ENCODE measurements around the gene PABPC3. TPM values are rescaled to one million over a fixed set of nuclear protein-coding genes. Genes with fewer than 3 reads are reported as not detected.

The PABPC3 gene
- total RNA-seq, 1 experiment from 2014 or later, result 0.72 TPM

DNA sequence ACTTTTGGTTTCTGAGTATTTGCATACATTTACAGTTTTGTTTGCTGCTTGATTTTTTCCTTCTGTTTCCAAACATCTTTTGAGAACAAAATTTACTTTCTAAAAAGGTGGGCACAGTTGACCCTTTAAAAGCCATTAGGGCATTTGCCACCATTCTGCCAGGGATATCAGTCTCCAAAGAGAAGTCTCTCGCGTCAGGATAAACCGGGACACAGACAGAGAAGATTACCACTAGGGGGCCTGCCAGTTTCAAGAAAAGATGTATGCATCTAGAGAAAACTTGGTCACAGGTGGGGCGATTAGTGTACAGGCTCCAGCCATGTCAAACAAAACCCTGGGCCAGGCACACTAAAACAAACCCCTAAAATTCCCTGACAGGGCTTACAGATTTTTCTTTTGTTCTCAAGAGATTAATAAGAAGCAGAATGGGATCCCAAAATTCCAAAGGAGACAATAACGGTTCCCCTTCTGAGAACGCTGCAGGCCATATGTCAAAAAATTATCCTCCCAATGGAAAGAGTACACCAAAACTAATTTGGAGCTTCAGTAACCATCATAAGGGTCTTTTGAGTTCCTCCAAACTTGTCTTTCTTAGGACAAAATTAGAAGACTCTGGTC, 10.7 kb upstream of the PABPC3 start:
- POLR2A ChIA-PET, result no interaction called here
- peak; percentile 66 for DNase-seq (ENCODE audit: unreplicated experiment)
- no peak overlapping the region for H3K27ac Mint-ChIP-seq (ENCODE audit: low read depth, unreplicated experiment)
- H3K4me1 Mint-ChIP-seq (ENCODE audit: insufficient read depth, unreplicated experiment), result no peaks in the 10 kb centered on the region
- BruUV-seq (replicated peaks), result no TSS peak
- H3K9me3 Mint-ChIP-seq (ENCODE audit: unreplicated experiment), result no peaks in the 10 kb centered on the region
- TF ChIP-seq, protein P1, sequence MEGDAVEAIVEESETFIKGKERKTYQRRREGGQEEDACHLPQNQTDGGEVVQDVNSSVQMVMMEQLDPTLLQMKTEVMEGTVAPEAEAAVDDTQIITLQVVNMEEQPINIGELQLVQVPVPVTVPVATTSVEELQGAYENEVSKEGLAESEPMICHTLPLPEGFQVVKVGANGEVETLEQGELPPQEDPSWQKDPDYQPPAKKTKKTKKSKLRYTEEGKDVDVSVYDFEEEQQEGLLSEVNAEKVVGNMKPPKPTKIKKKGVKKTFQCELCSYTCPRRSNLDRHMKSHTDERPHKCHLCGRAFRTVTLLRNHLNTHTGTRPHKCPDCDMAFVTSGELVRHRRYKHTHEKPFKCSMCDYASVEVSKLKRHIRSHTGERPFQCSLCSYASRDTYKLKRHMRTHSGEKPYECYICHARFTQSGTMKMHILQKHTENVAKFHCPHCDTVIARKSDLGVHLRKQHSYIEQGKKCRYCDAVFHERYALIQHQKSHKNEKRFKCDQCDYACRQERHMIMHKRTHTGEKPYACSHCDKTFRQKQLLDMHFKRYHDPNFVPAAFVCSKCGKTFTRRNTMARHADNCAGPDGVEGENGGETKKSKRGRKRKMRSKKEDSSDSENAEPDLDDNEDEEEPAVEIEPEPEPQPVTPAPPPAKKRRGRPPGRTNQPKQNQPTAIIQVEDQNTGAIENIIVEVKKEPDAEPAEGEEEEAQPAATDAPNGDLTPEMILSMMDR (IDR thresholded peaks at IDR 0.05; ENCODE audit: unreplicated experiment), result peak; percentile 52
- no peaks in the 10 kb centered on the region for H3K27me3 Mint-ChIP-seq (ENCODE audit: insufficient read depth, unreplicated experiment)
- H3K36me3 Mint-ChIP-seq (ENCODE audit: insufficient read depth, unreplicated experiment), result no peaks in the 10 kb centered on the region
- CTCF ChIA-PET, result interaction anchor here (0.9 to 5.5 kb wide), 13 partner anchors 10 to 290 kb away, joined by 3 to 44 read pairs (median 4); no protein-coding TSS in a partner anchor
- no peak overlapping the region for H3K4me3 Mint-ChIP-seq (ENCODE audit: unreplicated experiment)
- intact Hi-C loops (cut with micrococcal nuclease), result loop anchor here (1.0 to 5.0 kb wide), 2 partner anchors 29 to 292 kb away; no protein-coding TSS in a partner anchor

DNA sequence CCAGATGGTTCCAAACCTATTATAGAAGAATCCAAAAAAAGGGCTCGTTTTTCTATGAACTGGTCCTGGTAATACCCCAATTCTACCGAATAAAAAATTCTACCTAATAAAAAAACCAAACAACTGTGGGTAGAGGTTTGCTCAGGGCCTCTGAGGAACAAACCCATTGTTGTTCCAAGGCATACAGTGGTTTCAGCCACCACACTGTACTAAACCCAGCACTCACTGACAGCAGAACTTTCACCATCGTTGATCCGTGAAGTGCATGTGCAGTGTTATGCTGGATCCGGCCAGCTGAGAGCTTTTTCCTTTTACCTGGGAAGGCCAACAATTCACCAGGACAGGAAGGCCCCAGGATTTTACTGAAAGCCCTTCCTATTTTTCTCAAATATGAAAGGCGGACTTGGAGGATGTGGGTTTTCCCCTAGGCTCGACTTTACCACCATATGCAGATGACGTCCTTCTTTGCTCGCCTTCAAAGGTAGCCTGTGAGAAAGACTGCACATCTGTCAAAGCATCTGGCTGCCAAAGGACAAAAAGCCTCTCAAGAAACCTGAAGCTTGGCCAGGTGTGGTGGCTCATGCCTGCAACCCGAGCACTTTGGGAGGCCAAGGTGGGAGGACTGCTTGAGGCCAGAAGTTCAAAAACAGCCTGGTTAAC, 7.2 kb upstream of the PABPC3 start:
- H3K27ac Mint-ChIP-seq (ENCODE audit: low read depth, unreplicated experiment), result no peak overlapping the region
- no TSS peak for BruUV-seq (replicated peaks)
- H3K27me3 Mint-ChIP-seq (ENCODE audit: insufficient read depth, unreplicated experiment), result no peaks in the 10 kb centered on the region
- intact Hi-C loops (cut with micrococcal nuclease), result loop anchor here (5.0 kb wide), 1 partner anchor 289 kb away; no protein-coding TSS in a partner anchor
- no peak overlapping the region for H3K4me3 Mint-ChIP-seq (ENCODE audit: unreplicated experiment)
- CTCF ChIA-PET, result interaction anchor here (0.7 to 5.5 kb wide), 2 partner anchors 25 to 101 kb away, joined by 3 to 44 read pairs; no protein-coding TSS in a partner anchor
- no peaks in the 10 kb centered on the region for H3K36me3 Mint-ChIP-seq (ENCODE audit: insufficient read depth, unreplicated experiment)
- DNase-seq (ENCODE audit: unreplicated experiment), result no peak
- POLR2A ChIA-PET, result no interaction called here
- no peaks in the 10 kb centered on the region for H3K9me3 Mint-ChIP-seq (ENCODE audit: unreplicated experiment)
- no peaks in the 10 kb centered on the region for H3K4me1 Mint-ChIP-seq (ENCODE audit: insufficient read depth, unreplicated experiment)
- TF ChIP-seq, protein P1 (IDR thresholded peaks at IDR 0.05; ENCODE audit: unreplicated experiment), result no peak

DNA sequence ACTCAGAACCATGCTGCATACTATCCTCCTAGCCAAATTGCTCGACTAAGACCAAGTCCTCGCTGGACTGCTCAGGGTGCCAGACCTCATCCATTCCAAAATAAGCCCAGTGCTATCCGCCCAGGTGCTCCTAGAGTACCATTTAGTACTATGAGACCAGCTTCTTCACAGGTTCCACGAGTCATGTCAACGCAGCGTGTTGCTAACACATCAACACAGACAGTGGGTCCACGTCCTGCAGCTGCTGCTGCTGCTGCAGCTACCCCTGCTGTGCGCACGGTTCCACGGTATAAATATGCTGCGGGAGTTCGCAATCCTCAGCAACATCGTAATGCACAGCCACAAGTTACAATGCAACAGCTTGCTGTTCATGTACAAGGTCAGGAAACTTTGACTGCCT, 1.5 kb downstream of the PABPC3 start:
- Mint-ChIP-seq H3K27ac (ENCODE audit: low read depth, unreplicated experiment) (no peak overlapping the region), H3K27me3 (ENCODE audit: insufficient read depth, unreplicated experiment) (peaks cover 16% of the 10 kb centered on the region), H3K36me3 (ENCODE audit: insufficient read depth, unreplicated experiment) (no peaks in the 10 kb centered on the region), H3K4me1 (ENCODE audit: insufficient read depth, unreplicated experiment) (no peaks in the 10 kb centered on the region), H3K9me3 (ENCODE audit: unreplicated experiment) (peaks cover 5% of the 10 kb centered on the region), H3K4me3 (ENCODE audit: unreplicated experiment) (no peak overlapping the region)
- intact Hi-C loops (cut with micrococcal nuclease), result no loop called here
- TF ChIP-seq, protein P1 (IDR thresholded peaks at IDR 0.05; ENCODE audit: unreplicated experiment), result no peak
- no TSS peak for BruUV-seq (replicated peaks)
- no peak for DNase-seq (ENCODE audit: unreplicated experiment)
- ChIA-PET POLR2A (no interaction called here), CTCF (interaction anchor here (0.6 to 1.8 kb wide), 3 partner anchors 13 to 128 kb away, joined by 3 to 5 read pairs (median 4); no protein-coding TSS in a partner anchor)

DNA sequence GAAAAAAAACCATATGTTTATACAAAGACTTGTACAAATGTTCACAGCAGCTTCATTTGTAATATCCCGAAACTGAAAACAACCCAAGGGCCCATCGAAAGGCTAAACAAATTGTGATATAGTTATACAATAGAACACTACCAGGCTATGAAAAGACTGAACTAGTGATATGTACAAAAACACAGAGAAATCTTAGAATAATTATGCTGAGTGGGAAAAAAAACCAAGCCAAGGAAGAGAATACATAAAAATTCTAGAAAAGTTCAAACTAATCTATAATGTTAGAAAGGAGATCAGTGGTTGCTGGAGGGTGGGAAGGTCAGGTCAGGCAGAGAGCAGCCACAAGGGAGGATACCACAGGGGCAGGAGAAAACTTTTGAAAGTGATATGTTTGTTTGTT, 7.8 kb downstream of the PABPC3 start:
- Mint-ChIP-seq H3K27me3 (ENCODE audit: insufficient read depth, unreplicated experiment) (no peaks in the 10 kb centered on the region), H3K4me3 (ENCODE audit: unreplicated experiment) (no peak overlapping the region), H3K4me1 (ENCODE audit: insufficient read depth, unreplicated experiment) (no peaks in the 10 kb centered on the region), H3K9me3 (ENCODE audit: unreplicated experiment) (no peaks in the 10 kb centered on the region), H3K36me3 (ENCODE audit: insufficient read depth, unreplicated experiment) (no peaks in the 10 kb centered on the region), H3K27ac (ENCODE audit: low read depth, unreplicated experiment) (no peak overlapping the region)
- TF ChIP-seq, protein P1 (IDR thresholded peaks at IDR 0.05; ENCODE audit: unreplicated experiment), result no peak
- ChIA-PET CTCF (interaction anchor here (0.9 to 1.7 kb wide), 4 partner anchors 10 to 97 kb away, joined by 3 to 11 read pairs (median 5); no protein-coding TSS in a partner anchor), POLR2A (no interaction called here)
- DNase-seq (ENCODE audit: unreplicated experiment), result no peak
- intact Hi-C loops (cut with micrococcal nuclease), result no loop called here
- BruUV-seq (replicated peaks), result no TSS peak
